ENCODE results near the gene PNMA3.

The PNMA3 gene

DNA sequence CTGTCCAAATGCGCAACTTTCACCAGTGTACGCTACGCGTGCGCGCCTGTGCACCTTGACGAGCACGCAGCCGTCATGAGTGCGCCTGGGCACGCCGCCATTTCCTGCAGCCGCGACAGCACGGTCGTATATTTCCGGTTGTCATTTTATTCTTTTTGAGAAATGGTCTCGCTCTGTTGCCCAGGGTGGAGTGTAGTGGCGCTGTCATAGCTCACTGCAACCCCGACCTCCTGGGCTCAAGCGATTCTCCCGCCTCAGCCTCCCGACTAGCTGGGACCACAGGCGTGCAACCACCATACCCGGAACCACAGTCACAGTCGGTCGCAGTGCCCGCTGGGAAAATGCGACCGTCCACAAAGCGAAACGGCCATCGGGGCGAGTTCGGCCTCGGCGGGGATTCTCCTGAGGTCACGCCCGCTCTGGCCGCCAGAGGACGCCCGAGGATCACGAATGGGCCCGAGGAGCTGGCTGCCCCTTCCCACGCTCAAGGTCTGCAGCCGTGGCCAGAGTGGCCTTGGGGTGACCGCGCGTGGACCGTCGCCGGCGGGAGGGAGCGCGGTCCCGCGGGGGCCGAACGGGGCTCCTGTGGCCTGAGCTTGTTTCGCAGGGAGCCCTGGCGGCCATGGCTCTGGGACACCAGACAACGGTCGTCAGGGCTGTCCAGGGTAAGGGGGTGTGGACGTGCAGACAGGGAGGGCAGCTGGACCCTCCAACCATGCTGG lies 23.7 kb upstream of the PNMA3 start (continued):
- TF ChIP-seq, protein P1, sequence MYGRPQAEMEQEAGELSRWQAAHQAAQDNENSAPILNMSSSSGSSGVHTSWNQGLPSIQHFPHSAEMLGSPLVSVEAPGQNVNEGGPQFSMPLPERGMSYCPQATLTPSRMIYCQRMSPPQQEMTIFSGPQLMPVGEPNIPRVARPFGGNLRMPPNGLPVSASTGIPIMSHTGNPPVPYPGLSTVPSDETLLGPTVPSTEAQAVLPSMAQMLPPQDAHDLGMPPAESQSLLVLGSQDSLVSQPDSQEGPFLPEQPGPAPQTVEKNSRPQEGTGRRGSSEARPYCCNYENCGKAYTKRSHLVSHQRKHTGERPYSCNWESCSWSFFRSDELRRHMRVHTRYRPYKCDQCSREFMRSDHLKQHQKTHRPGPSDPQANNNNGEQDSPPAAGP (tag by site-specific recombination; IDR thresholded peaks at IDR 0.05), result 0 out of 2 replicates have a peak, but pooled peaks have one; percentile 18
- TF ChIP-seq, protein P2, sequence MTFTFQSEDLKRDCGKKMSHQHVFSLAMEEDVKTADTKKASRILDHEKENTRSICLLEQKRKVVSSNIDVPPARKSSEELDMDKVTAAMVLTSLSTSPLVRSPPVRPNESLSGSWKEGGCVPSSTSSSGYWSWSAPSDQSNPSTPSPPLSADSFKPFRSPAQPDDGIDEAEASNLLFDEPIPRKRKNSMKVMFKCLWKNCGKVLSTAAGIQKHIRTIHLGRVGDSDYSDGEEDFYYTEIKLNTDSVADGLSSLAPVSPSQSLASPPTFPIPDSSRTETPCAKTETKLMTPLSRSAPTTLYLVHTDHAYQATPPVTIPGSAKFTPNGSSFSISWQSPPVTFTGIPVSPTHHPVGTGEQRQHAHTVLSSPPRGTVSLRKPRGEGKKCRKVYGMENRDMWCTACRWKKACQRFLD (tag by site-specific recombination; IDR thresholded peaks at IDR 0.05), result no peak
- TF ChIP-seq ZNF830 (tag by site-specific recombination; IDR thresholded peaks at IDR 0.05; ENCODE audit: low read depth), result no peak
- no peak for TF ChIP-seq GLI2 (tag by site-specific recombination; IDR thresholded peaks at IDR 0.05; ENCODE audit: borderline replicate concordance, low read depth)
- peak; percentile 60 for TF ChIP-seq ZNF76 (tag by site-specific recombination; IDR thresholded peaks at IDR 0.05; ENCODE audit: borderline replicate concordance, low read depth)
- TF ChIP-seq ZNF175 (tag by site-specific recombination; IDR thresholded peaks at IDR 0.05), result no peak
- TF ChIP-seq, protein P3, sequence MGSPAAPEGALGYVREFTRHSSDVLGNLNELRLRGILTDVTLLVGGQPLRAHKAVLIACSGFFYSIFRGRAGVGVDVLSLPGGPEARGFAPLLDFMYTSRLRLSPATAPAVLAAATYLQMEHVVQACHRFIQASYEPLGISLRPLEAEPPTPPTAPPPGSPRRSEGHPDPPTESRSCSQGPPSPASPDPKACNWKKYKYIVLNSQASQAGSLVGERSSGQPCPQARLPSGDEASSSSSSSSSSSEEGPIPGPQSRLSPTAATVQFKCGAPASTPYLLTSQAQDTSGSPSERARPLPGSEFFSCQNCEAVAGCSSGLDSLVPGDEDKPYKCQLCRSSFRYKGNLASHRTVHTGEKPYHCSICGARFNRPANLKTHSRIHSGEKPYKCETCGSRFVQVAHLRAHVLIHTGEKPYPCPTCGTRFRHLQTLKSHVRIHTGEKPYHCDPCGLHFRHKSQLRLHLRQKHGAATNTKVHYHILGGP (tag by site-specific recombination; IDR thresholded peaks at IDR 0.05), result no peak
- TF ChIP-seq ZNF311 (tag by site-specific recombination; IDR thresholded peaks at IDR 0.05; ENCODE audit: borderline replicate concordance), result no peak
- TF ChIP-seq ZNF548 (tag by site-specific recombination; IDR thresholded peaks at IDR 0.05), result no peak
- peak; percentile 59 for TF ChIP-seq ZFHX2 (tag by site-specific recombination; conservative IDR thresholded peaks at IDR 0.05)
- TF ChIP-seq, protein P4, sequence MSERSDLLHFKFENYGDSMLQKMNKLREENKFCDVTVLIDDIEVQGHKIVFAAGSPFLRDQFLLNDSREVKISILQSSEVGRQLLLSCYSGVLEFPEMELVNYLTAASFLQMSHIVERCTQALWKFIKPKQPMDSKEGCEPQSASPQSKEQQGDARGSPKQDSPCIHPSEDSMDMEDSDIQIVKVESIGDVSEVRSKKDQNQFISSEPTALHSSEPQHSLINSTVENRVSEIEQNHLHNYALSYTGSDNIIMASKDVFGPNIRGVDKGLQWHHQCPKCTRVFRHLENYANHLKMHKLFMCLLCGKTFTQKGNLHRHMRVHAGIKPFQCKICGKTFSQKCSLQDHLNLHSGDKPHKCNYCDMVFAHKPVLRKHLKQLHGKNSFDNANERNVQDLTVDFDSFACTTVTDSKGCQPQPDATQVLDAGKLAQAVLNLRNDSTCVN (tag by site-specific recombination; optimal IDR thresholded peaks at IDR 0.05), result peak; percentile 54
- no peak for TF ChIP-seq ZNF558 (tag by site-specific recombination; IDR thresholded peaks at IDR 0.05)
- TF ChIP-seq ZNF132 (tag by site-specific recombination; IDR thresholded peaks at IDR 0.05; ENCODE audit: borderline replicate concordance), result no peak
- TF ChIP-seq SP3 (tag by site-specific recombination; IDR thresholded peaks at IDR 0.05), result no peak
- TF ChIP-seq ZNF266 (tag by site-specific recombination; IDR thresholded peaks at IDR 0.05; ENCODE audit: low read depth), result no peak
- no peak for TF ChIP-seq RBAK (tag by site-specific recombination; IDR thresholded peaks at IDR 0.05)

DNA sequence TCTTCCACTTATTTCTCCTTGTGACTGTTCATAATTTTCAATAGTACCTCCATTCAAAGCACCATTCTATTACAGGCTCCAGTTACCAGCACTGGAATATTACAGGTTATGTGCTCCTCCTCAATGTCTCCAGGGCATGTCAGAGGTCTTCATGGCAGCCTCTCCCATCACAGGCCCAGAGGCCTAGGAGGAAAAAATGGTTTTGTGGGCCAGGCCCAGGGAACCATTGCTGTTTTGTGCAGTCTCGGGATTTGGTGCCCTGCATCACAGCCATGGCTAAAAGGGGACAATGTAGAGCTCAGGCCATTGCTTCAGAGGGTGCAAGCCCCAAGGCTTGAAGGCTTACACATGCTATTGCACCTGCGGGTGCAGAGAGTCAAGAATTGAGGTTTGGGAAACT lies 7.2 kb upstream of the PNMA3 start:
- no peak overlapping the region for H3K27ac ChIP-seq (ENCODE audit: extremely low read depth, low read depth, low read length)
- H3K4me3 ChIP-seq (ENCODE audit: low read depth, low read length), result no peak overlapping the region
- H3K4me1 ChIP-seq (ENCODE audit: control insufficient read depth, insufficient read depth, low read length), result no peaks in the 10 kb centered on the region
- H3K36me3 ChIP-seq (ENCODE audit: control insufficient read depth in 2 of 2, insufficient read depth in 1 of 2, low read length in 2 of 2), result no peaks in the 10 kb centered on the region
- ChIA-PET POLR2A (no interaction called here), CTCF (interaction anchor here (0.6 to 1.0 kb wide), 2 partner anchors 12 to 401 kb away, joined by 3 read pairs; no protein-coding TSS in a partner anchor)
- peaks cover 5% of the 10 kb centered on the region for H3K9me3 ChIP-seq (ENCODE audit: control insufficient read depth, insufficient read depth, low read depth, low read length)
- TF ChIP-seq ZNF184 (tag by site-specific recombination; IDR thresholded peaks at IDR 0.05) (no peak), ZNF274 (IDR thresholded peaks at IDR 0.05; ENCODE audit: low read length) (no peak), ZNF274 (tag by site-specific recombination; IDR thresholded peaks at IDR 0.05; ENCODE audit: borderline replicate concordance) (no peak), ZNF585B (tag by site-specific recombination; IDR thresholded peaks at IDR 0.05) (peak; percentile 99)
- TF ChIP-seq, protein P5, sequence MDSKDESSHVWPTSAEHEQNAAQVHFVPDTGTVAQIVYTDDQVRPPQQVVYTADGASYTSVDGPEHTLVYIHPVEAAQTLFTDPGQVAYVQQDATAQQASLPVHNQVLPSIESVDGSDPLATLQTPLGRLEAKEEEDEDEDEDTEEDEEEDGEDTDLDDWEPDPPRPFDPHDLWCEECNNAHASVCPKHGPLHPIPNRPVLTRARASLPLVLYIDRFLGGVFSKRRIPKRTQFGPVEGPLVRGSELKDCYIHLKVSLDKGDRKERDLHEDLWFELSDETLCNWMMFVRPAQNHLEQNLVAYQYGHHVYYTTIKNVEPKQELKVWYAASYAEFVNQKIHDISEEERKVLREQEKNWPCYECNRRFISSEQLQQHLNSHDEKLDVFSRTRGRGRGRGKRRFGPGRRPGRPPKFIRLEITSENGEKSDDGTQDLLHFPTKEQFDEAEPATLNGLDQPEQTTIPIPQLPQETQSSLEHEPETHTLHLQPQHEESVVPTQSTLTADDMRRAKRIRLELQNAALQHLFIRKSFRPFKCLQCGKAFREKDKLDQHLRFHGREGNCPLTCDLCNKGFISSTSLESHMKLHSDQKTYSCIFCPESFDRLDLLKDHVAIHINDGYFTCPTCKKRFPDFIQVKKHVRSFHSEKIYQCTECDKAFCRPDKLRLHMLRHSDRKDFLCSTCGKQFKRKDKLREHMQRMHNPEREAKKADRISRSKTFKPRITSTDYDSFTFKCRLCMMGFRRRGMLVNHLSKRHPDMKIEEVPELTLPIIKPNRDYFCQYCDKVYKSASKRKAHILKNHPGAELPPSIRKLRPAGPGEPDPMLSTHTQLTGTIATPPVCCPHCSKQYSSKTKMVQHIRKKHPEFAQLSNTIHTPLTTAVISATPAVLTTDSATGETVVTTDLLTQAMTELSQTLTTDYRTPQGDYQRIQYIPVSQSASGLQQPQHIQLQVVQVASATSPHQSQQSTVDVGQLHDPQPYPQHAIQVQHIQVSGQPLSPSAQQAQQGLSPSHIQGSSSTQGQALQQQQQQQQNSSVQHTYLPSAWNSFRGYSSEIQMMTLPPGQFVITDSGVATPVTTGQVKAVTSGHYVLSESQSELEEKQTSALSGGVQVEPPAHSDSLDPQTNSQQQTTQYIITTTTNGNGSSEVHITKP (tag by site-specific recombination; IDR thresholded peaks at IDR 0.05), result no peak
- TF ChIP-seq, protein P6, sequence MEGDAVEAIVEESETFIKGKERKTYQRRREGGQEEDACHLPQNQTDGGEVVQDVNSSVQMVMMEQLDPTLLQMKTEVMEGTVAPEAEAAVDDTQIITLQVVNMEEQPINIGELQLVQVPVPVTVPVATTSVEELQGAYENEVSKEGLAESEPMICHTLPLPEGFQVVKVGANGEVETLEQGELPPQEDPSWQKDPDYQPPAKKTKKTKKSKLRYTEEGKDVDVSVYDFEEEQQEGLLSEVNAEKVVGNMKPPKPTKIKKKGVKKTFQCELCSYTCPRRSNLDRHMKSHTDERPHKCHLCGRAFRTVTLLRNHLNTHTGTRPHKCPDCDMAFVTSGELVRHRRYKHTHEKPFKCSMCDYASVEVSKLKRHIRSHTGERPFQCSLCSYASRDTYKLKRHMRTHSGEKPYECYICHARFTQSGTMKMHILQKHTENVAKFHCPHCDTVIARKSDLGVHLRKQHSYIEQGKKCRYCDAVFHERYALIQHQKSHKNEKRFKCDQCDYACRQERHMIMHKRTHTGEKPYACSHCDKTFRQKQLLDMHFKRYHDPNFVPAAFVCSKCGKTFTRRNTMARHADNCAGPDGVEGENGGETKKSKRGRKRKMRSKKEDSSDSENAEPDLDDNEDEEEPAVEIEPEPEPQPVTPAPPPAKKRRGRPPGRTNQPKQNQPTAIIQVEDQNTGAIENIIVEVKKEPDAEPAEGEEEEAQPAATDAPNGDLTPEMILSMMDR (tag by site-specific recombination; IDR thresholded peaks at IDR 0.05), result no peak
- TF ChIP-seq, protein P7, sequence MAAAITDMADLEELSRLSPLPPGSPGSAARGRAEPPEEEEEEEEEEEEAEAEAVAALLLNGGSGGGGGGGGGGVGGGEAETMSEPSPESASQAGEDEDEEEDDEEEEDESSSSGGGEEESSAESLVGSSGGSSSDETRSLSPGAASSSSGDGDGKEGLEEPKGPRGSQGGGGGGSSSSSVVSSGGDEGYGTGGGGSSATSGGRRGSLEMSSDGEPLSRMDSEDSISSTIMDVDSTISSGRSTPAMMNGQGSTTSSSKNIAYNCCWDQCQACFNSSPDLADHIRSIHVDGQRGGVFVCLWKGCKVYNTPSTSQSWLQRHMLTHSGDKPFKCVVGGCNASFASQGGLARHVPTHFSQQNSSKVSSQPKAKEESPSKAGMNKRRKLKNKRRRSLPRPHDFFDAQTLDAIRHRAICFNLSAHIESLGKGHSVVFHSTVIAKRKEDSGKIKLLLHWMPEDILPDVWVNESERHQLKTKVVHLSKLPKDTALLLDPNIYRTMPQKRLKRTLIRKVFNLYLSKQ (tag by site-specific recombination; IDR thresholded peaks at IDR 0.05; ENCODE audit: borderline replicate concordance), result no peak

Data from HEK293 (cell line).